ENCODE measurements around the gene PNPLA3.

Gene PNPLA3

DNA sequence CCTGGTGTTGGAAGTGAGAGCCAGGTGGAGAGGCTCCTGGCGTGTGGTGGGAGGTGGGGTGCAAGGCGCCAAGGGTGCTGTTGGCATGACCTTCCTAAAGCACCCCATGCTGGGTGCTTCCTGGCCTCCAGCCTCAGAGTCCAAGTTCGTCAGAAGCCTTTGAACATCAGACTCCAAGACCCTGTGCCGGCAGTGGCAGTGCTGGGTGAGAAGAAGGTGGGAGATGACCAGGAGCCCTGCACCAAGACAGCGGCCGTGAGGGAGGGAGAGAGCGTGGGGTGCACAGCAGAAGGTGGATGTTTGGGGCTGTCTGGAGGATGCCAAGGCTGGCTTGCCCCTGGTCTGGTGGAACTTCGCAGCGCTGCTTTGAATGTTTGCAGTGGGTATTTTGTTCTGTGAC lies 70.8 kb downstream of the PNPLA3 start:
- no peak for DNase-seq

DNA sequence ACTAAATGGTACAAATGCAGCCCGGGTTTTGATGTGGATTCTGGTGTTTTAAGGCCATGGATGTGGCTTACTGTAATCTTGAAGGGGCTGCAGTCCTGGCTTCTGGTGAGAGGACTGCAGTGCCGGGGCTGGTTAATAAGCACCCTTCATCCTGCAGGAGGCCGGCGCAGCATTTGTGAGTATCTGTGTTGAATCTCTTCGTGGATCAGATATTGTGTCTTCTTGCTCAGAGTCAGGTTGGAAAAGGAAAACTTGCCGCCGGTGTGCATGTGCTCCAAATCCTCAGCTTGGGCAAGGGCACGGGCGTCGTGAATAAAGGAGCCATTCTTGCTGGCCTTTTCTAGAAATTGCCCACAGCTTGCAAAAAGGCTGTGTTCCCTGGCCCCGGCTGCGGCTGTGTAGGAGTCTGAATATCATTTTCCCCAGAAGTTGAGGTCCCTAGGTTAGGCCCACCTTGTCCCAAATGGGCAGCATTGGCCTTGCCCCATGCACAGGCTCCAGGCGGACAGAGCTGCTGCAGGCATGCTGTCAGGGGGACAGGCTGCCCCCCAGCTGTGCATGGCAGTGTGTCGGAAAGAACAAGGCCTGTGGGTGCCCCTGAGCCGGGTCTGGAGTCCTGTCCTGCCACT lies 71.6 kb downstream of the PNPLA3 start:
- no peak for DNase-seq

DNA sequence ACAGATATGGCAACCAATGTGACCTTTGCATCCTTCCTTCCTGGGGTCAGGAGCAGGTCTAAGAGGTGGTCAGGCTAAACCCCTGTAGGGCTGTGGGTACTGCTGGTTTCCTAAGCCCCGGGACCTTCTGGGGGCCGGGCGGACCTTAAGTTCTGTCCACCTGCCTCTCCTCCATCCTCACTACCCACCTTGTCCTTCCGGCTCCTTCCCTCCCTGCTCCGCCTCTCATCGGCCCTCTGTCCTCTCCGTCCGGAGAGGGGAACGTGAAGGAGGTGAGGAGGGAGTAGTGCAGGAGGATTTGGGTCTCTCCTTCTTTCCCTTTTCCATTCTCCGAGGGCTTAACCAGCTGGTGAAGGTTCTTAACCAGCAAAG lies 72.2 kb downstream of the PNPLA3 start:
- DNase-seq: no peak

DNA sequence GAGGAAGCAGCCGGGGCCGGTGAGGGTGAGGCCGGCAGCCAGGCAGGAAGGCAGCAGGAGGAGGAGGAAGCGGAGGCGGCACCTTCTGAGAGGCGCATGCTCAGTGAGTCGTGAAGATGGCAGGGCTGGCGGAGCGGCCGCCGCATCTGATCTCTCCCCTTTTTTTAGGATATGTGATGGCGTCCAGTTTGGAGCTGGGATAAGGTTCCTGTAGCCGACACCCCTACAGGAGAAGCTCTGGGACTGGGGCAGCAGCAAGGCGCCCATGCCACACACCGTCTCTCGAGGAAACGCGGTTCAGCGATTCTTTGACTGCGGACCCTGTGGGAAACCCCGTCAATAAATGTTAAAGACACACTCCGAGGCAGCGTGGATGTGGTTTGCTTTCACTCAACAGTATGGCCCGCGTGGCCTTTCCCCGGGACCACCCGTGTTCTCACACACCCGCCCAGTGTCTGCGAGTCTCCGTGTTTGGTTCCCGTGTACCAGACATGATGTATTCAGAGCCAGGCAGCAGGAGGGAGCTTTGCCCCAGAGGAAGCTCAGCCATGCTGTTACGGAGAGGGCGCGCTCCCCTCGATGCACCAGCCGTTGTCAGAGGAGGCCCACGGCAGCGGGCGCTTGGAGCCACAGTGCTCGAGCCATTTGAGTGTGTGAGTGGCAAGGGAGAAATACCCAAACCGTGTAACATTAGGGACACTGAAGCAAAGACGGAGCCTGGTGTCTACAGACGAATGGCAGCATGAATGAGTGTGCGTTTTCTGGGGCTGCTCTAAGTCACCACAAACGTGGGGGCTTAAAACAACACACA lies 72.8 kb downstream of the PNPLA3 start:
- no peak for DNase-seq

DNA sequence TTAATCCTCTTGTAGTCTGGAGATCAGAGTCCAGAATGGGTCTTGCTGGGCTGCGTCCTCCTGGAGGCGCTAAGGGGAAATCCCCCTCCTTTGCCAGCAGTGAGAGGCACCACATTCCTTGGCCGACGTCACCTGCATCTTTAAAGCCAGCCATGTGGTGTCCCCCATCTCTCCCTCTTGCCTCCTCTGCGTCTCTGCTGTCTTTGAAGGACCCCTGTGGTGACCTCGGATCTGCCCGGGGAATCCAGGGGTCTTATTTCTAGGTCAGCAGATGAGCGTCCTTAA lies 73.3 kb downstream of the PNPLA3 start:
- DNase-seq: no peak
